ENCODE results near the gene CHMP1A. TPM values are rescaled to one million over a fixed set of nuclear protein-coding genes. Genes with fewer than 3 reads are reported as not detected.
A peak's percentile ranks its signal among the peaks of the same experiment; 100 is the strongest.

The CHMP1A gene
- total and polyA plus RNA-seq, 2 donors (not counting 1 experiment from before 2014, with no cell fraction given) = 61.0 to 66.2 TPM

DNA sequence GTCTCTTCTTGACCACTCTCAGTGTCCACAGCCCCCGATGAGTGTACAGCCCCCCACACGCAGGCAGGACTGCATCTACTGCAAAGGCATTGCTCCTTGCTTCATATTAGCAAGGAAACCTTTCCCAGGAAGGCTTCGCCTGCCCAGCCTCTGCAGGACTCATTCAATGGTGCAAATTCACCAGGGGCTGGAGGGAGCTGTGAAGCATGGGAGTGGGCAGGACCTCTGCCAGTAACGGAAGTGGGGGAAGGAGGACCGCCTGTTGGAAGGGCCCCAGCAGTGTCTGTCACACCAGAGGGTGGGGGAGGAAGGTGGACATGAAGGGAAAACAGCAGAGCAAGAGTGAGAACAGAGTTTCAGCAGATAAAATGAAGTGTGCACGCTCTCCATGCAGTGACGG, 2.6 kb upstream of the CHMP1A start:
- Histone ChIP-seq H3K4me2 (ENCODE audit: extremely low read depth, insufficient read depth, low read length) (no peak overlapping the region), H2AFZ (ENCODE audit: low read length) (no peak overlapping the region), H3K79me2 (ENCODE audit: control insufficient read depth, insufficient read depth, low read length) (peaks cover 35% of the 10 kb centered on the region), H4K20me1 (ENCODE audit: control insufficient read depth, extremely low read depth, insufficient read depth, low read length) (no peaks in the 10 kb centered on the region), H3K9me3 (ENCODE audit: control insufficient read depth, insufficient read depth, low read depth, low read length) (no peaks in the 10 kb centered on the region), H3K4me3 (replicated peaks in 1 of 4; ENCODE audit: control extremely low read depth in 1 of 4, insufficient read depth in 1 of 4, low read depth in 3 of 4, low read length in 4 of 4) (no peak overlapping the region), H3K27me3 (ENCODE audit: control insufficient read depth, insufficient read depth, low read length) (no peaks in the 10 kb centered on the region), H3K9ac (ENCODE audit: insufficient read depth, low read length) (no peak overlapping the region), H3K27ac (ENCODE audit: insufficient read depth, low read length) (no peak overlapping the region), H3K4me1 (ENCODE audit: control insufficient read depth, extremely low read depth, insufficient read depth, low read length) (peaks cover 4% of the 10 kb centered on the region), H3K36me3 (ENCODE audit: control insufficient read depth, insufficient read depth, low read length) (peaks cover 4% of the 10 kb centered on the region)
- TF ChIP-seq, protein P1, sequence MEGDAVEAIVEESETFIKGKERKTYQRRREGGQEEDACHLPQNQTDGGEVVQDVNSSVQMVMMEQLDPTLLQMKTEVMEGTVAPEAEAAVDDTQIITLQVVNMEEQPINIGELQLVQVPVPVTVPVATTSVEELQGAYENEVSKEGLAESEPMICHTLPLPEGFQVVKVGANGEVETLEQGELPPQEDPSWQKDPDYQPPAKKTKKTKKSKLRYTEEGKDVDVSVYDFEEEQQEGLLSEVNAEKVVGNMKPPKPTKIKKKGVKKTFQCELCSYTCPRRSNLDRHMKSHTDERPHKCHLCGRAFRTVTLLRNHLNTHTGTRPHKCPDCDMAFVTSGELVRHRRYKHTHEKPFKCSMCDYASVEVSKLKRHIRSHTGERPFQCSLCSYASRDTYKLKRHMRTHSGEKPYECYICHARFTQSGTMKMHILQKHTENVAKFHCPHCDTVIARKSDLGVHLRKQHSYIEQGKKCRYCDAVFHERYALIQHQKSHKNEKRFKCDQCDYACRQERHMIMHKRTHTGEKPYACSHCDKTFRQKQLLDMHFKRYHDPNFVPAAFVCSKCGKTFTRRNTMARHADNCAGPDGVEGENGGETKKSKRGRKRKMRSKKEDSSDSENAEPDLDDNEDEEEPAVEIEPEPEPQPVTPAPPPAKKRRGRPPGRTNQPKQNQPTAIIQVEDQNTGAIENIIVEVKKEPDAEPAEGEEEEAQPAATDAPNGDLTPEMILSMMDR (conservative IDR thresholded peaks at IDR 0.05 in 1 of 2, IDR thresholded peaks at IDR 0.05 in 1 of 2; ENCODE audit: low read depth in 1 of 2, low read length in 2 of 2) = no peak
- DNase-seq (ENCODE audit: low read depth in 2 of 2) = no peak

DNA sequence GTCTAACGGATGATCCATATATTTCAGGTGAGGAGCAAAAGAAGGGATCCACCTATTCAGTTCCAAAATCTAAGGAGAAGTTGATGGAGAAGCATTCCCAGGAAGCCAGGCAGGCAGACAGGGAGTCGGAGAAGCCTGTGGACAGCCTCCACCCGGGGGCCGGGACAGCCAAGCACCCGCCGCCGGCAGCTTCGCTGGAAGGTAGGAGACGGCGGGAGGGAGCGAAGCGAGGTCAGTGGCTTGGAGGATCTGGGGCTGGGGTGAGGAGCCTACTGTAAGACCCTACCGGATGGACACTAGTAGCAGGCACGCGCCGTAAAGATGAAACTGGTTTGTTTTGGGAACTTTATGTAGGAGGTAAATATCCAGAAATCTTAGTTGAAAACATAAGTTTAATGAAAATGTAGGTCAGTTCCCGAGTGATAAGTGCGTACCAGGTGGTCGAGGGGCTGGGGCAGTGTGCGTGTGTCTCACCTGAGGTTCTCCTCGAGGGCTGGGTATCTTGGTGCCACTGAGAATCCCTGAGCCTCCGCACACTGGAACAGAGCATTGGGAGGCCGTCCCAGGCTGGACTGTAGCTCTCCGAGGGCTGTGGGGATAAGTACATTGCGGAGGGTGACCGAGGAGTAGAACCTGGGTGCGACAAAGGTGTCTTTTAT, 842 bp upstream of the CHMP1A start:
- H3K27ac ChIP-seq (ENCODE audit: insufficient read depth, low read length) = peak overlapping the region; percentile 91
- TF ChIP-seq, protein P1 (conservative IDR thresholded peaks at IDR 0.05 in 1 of 2, IDR thresholded peaks at IDR 0.05 in 1 of 2; ENCODE audit: low read depth in 1 of 2, low read length in 2 of 2) = no peak
- no peak for TF ChIP-seq EZH2 (IDR thresholded peaks at IDR 0.05; ENCODE audit: low read length, missing control alignments)
- H3K36me3 ChIP-seq (ENCODE audit: control insufficient read depth, insufficient read depth, low read length) = peaks cover 2% of the 10 kb centered on the region
- H3K79me2 ChIP-seq (ENCODE audit: control insufficient read depth, insufficient read depth, low read length) = peaks cover 46% of the 10 kb centered on the region
- H3K4me1 ChIP-seq (ENCODE audit: control insufficient read depth, extremely low read depth, insufficient read depth, low read length) = peaks cover 4% of the 10 kb centered on the region
- H3K9me3 ChIP-seq (ENCODE audit: control insufficient read depth, insufficient read depth, low read depth, low read length) = no peaks in the 10 kb centered on the region
- peak overlapping the region; percentile 83 for H3K4me2 ChIP-seq (ENCODE audit: extremely low read depth, insufficient read depth, low read length)
- H3K27me3 ChIP-seq (ENCODE audit: control insufficient read depth, insufficient read depth, low read length) = no peaks in the 10 kb centered on the region
- H3K9ac ChIP-seq (ENCODE audit: insufficient read depth, low read length) = peak overlapping the region; percentile 95
- H2AFZ ChIP-seq (ENCODE audit: low read length) = peak overlapping the region; percentile 91
- H3K4me3 ChIP-seq (replicated peaks in 1 of 4; ENCODE audit: control extremely low read depth in 1 of 4, insufficient read depth in 1 of 4, low read depth in 3 of 4, low read length in 4 of 4) = peak overlapping the region; percentile 70 to 92 (median 81)
- no peak for DNase-seq (ENCODE audit: low read depth in 2 of 2)
- H4K20me1 ChIP-seq (ENCODE audit: control insufficient read depth, extremely low read depth, insufficient read depth, low read length) = no peaks in the 10 kb centered on the region

DNA sequence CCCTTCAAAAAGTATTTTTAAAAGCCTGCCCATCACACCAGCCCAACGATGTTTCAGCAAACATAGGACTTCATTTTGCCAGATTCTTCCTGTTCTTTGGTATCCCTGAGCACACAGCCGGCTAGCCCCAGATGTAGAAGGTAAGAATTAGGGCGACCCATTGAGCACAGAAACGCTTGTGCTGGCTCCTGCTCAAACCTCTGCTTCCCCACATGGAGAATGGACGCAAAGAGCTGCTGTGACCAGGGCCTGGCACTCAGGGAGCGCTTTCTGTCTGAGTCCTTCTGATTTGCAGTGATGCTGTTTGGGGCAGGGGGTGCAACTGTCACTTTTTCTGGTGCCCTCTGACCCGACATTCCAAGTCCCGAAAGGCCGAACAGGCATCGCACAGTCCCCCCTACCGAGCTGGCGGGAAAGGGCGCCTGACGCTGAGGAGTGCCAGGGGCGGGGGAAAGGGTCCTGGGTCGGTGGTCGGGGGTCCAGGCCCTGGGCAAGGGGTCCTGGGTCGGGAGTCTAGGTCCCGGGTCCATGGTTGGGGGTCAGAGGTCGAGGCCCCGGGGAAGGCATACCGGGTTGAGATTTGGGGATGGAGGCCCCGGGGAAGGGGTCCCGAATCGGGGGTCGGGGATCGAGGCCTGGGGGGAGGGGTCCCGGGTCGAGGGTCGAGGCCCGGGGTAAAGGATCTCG, 930 bp downstream of the CHMP1A start:
- peaks cover 4% of the 10 kb centered on the region for H3K36me3 ChIP-seq (ENCODE audit: control insufficient read depth, insufficient read depth, low read length)
- no peak for DNase-seq (ENCODE audit: low read depth in 2 of 2)
- H3K9me3 ChIP-seq (ENCODE audit: control insufficient read depth, insufficient read depth, low read depth, low read length) = no peaks in the 10 kb centered on the region
- H3K79me2 ChIP-seq (ENCODE audit: control insufficient read depth, insufficient read depth, low read length) = peaks cover 55% of the 10 kb centered on the region
- H3K9ac ChIP-seq (ENCODE audit: insufficient read depth, low read length) = peak overlapping the region; percentile 95
- peaks cover 4% of the 10 kb centered on the region for H3K4me1 ChIP-seq (ENCODE audit: control insufficient read depth, extremely low read depth, insufficient read depth, low read length)
- no peaks in the 10 kb centered on the region for H4K20me1 ChIP-seq (ENCODE audit: control insufficient read depth, extremely low read depth, insufficient read depth, low read length)
- H3K27me3 ChIP-seq (ENCODE audit: control insufficient read depth, insufficient read depth, low read length) = no peaks in the 10 kb centered on the region
- H2AFZ ChIP-seq (ENCODE audit: low read length) = no peak overlapping the region
- peak overlapping the region; percentile 91 for H3K27ac ChIP-seq (ENCODE audit: insufficient read depth, low read length)
- H3K4me3 ChIP-seq (replicated peaks in 1 of 4; ENCODE audit: control extremely low read depth in 1 of 4, insufficient read depth in 1 of 4, low read depth in 3 of 4, low read length in 4 of 4) = peak overlapping the region; percentile 56 to 92 (median 74)
- TF ChIP-seq, protein P1 (conservative IDR thresholded peaks at IDR 0.05 in 1 of 2, IDR thresholded peaks at IDR 0.05 in 1 of 2; ENCODE audit: low read depth in 1 of 2, low read length in 2 of 2) = no peak
- TF ChIP-seq EZH2 (IDR thresholded peaks at IDR 0.05; ENCODE audit: low read length, missing control alignments) = no peak
- peak overlapping the region; percentile 81 for H3K4me2 ChIP-seq (ENCODE audit: extremely low read depth, insufficient read depth, low read length)
